ENCODE measurements around the gene SEC14L3.

DNA sequence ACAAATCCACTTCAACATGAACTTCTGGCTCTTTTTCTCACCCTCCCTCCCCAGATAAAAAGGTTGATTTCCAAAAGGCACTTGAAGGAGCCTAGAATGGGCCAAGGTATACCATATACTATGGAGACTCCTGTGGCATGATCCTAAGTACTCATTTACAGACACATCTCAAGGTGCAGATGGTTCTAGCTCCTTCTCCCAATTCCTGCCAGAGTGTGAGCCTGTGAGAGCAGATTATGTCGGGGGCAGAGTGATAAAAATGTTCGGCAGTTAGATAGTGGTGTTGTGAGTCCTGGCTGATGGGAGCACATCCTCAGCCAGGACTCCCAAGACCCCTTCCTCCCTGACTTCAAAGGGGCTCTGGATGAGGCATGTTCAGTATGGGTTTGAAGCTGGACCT, 8.2 kb upstream of the SEC14L3 start:
- TF ChIP-seq POLR2A (IDR thresholded peaks at IDR 0.05; ENCODE audit: low read depth) (no peak), POLR2AphosphoS5 (IDR thresholded peaks at IDR 0.05) (no peak)
